PFSK-1 (cell line): ENCODE measurements around the gene RBMX.

Experiments used
- POLR2AphosphoS5 ChIP-seq: IDR thresholded peaks from 2 replicates; pipeline ENCODE4 v1.6.1; 2012; ENCODE audit warnings: low read depth, mild to moderate bottlenecking, control low read depth, low read length, moderate library complexity
- REST ChIP-seq, 2 experiments: IDR thresholded peaks; 2 replicates each; pipeline versions ENCODE4 v1.6.1 to v1.8.0; 2011 to 2012; ENCODE audit warnings: low read depth in 2 of 2, low read length in 2 of 2, control low read depth in 1 of 2, inconsistent platforms in 1 of 2, mild to moderate bottlenecking in 1 of 2, moderate library complexity in 1 of 2; ENCODE audit not compliant: insufficient read depth in 1 of 2
- SIN3A ChIP-seq: IDR thresholded peaks from 2 replicates; pipeline ENCODE4 v1.6.1; 2012; ENCODE audit warnings: mild to moderate bottlenecking, low read length, moderate library complexity, borderline replicate concordance; ENCODE audit not compliant: insufficient read depth
- TAF1 ChIP-seq: IDR thresholded peaks from 2 replicates; pipeline ENCODE4 v1.6.1; 2012; ENCODE audit warnings: low read length, control low read depth, borderline replicate concordance; ENCODE audit not compliant: insufficient read depth

- TF ChIP-seq POLR2AphosphoS5 (no peak), REST (IDR thresholded peaks at IDR 0.05; ENCODE audit: insufficient read depth in 1 of 2, low read depth in 2 of 2, low read length in 2 of 2) (no peak), TAF1 (no peak), SIN3A (no peak)
Observed at GRCh38 chrX:136911253-136911652, 30.7 kb upstream of the RBMX start.
